AG10803 (cell line): ENCODE data around the gene DUSP2.

Experiments used
- DNase-seq: peaks from one replicate; pipeline ENCODE4 v3.0.0; 2010; ENCODE audit warnings: low read depth
- H3K4me3 ChIP-seq: 2 replicates; pipeline ENCODE4 v1.5.1; 2011; ENCODE audit warnings: mild to moderate bottlenecking, low read length, control low read depth
- CTCF ChIP-seq: conservative IDR thresholded peaks from 2 replicates; pipeline ENCODE4 v1.5.1; 2011; ENCODE audit warnings: mild to moderate bottlenecking, low read length, control low read depth, inconsistent platforms

Gene DUSP2

DNA sequence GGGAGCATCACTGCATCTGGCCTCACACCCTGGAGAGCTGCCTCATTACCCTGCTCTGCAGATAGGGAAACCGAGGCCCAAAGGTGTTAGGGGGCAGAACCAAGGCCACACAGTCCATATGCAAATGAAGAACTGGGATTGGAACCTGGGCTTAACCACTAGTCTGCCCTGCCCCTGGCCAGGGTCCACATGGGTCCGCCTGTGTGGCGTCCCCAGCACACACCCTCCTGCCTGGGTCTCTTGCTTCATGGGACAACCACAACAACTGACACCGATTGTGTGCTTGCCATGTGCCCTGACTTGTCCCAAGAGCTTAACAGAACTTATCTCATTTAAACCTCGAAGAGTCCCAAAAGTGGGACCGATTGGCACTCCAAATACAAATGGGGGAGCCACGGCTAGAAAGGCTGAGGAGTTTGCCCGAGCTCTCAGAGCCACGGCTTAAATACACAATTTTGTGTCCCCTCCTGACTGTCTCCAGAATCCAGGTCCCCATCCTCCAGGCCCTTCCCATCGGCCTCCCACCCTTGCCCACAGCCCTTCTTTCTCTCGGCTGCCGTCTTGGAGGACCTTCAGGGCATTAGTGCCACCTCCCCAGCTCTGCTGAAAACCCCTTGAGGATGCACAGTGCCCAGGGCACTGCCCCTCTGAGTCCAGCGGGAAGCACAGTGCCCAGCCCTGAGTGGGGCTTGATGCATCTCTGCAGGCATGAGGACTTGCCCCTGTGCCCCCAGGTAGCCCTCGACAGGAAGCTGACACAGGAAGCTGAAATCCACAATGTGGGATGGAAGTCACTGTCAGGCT, 5.8 kb upstream of the DUSP2 start:
- H3K4me3 ChIP-seq, result no peak overlapping the region
- DNase-seq, result no peak
- TF ChIP-seq CTCF, result no peak

GRCh38 chr2:96150007-96150640, 4.9 kb upstream of the DUSP2 start:
- H3K4me3 ChIP-seq, result no peak overlapping the region
- no peak for DNase-seq
- no peak for TF ChIP-seq CTCF

DNA sequence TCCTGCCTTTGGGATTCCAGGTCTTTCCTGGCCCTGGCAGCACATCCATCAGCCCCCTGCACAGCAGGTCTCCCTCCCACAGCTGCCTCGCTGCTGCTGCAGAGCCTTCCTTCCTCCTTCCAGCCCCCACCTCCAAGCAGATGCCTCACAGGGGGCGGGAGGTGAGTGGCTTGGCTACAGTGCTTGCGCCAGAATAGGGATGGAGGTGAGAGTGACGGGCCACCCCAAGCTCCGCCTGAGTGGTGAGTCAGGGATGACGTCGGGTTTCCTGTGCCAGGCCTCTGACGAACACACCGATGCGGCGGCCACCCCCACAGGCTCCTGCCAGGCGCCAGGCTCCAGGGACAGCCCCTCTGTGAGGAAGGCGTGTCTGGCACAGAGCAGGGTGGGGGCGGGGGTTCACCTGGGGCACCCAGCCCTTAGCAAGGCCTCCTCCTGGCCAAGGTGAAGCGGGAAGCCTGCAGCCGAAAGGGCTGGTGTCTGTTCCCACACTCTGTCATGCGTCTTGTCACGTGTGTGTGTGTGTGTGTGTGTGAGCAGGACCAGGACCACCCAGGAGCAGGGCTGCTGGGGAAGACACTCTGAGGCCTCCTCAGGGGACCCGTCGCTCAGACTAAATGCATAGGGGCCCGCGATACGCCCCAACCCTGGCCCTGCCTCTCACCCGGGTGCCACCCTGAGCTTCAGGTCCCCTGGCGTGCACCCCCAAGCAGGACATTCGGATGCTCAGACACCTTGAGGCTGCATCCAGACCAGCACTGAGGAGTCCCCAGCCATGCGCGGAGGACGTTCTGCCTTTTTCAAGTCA, 3.4 kb upstream of the DUSP2 start:
- no peak overlapping the region for H3K4me3 ChIP-seq

DNA sequence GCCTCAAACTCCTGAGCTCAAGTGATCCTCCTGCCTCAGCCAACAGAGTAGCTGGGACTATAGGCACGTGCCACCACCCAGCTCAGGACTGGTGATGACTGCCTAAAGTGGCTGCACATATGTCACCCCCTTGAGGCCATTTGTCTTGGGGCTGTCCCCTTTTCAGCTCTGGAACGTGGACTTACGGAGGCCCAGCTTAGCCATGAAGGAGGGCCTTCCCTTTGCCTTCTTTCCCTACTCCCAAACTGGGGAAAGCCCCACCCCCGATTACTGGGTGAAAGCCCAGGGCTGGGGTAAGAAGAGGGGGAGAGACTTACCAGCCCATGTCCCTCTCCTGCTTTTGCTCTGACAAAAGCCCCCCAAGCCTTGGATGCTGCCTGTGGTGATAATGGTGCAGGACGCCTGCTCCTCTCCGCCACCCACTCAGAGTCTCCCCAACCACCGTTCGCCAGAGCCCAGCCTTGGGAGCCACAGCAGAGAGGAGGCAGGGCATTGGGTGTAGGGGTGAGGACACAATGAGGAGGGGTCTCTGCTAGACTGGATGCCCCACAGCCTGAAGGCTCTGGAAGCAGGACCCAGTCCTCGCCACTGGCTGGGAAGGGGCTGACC, 2.5 kb upstream of the DUSP2 start:
- no peak overlapping the region for H3K4me3 ChIP-seq
- TF ChIP-seq CTCF, result no peak
- DNase-seq, result no peak

More for the DNA sequence above, 3.4 kb upstream of the DUSP2 start:
- peak; percentile 72 for DNase-seq
- TF ChIP-seq CTCF, result no peak

GRCh38 chr2:96146881-96147592, 1.8 kb upstream of the DUSP2 start:
- no peak for DNase-seq

More at GRCh38 chr2:96146881-96147592, 1.8 kb upstream of the DUSP2 start:
- TF ChIP-seq CTCF, result no peak
- no peak overlapping the region for H3K4me3 ChIP-seq
